Thoracic aorta (tissue), 2 donors: ENCODE data around the gene CGGBP1. TPM values are rescaled to one million over a fixed set of nuclear protein-coding genes. Genes with fewer than 3 reads are reported as not detected.

ENCODE experiments used
- ATAC-seq: fragments of 150-250 bp; one replicate; pipeline ENCODE4 v1.8.0; 2017; ENCODE audit warnings: low read depth; ENCODE audit not compliant: insufficient number of reproducible peaks, low FRiP score
- DNase-seq: peaks from one replicate; pipeline ENCODE4 v3.0.0-alpha.2; 2020; ENCODE audit warnings: low spot score
- H3K27ac ChIP-seq, 2 donors: fragments of 200-600 bp; sonication (generic); 1 replicate in 1 of 2; 2 replicates in 1 of 2; pipeline ENCODE4 v1.5.1; 2016; ENCODE audit warnings: mild to moderate bottlenecking in 2 of 2, moderate library complexity in 2 of 2
- H3K27me3 ChIP-seq: fragments of 200-600 bp; sonication (generic); replicated peaks from 2 replicates; pipeline ENCODE4 v1.6.0; 2016; ENCODE audit warnings: mild to moderate bottlenecking; ENCODE audit not compliant: insufficient read depth
- H3K36me3 ChIP-seq: fragments of 200-600 bp; sonication (generic); one replicate; pipeline ENCODE4 v1.5.1; 2016
- H3K4me1 ChIP-seq, 2 donors: fragments of 200-600 bp; sonication (generic); 1 replicate in 1 of 2; 2 replicates in 1 of 2; pipeline versions ENCODE4 v1.5.1 to v1.6.0; 2016; ENCODE audit warnings: low read depth in 2 of 2, mild to moderate bottlenecking in 1 of 2; ENCODE audit not compliant: control insufficient read depth in 1 of 2
- H3K4me3 ChIP-seq: fragments of 200-600 bp; sonication (generic); 2 replicates; pipeline ENCODE4 v1.5.1; 2016; ENCODE audit warnings: mild to moderate bottlenecking
- H3K9me3 ChIP-seq: fragments of 200-600 bp; sonication (generic); 2 replicates; pipeline ENCODE4 v1.5.1; 2016
- CTCF ChIP-seq: fragments of 200-600 bp; sonication (generic); IDR thresholded peaks from one replicate; pipeline ENCODE4 v1.5.1; 2019; ENCODE audit warnings: antibody characterized with exemption
- total RNA-seq, 2 donors: library from RNA; depleted of rRNA; stranded (reverse); fragments of >200 nt; gene quantifications; one replicate each; pipeline versions ENCODE4 v1.1.0 to v1.2.3, GENCODE V29; 2016

The CGGBP1 gene
- total RNA-seq, 2 donors from 2014 or later = 52.7 to 83.8 TPM

- Histone ChIP-seq H3K4me1 (peaks cover 32 to 37% of the 10 kb centered on the region in 2 donors), H3K4me3 (peak overlapping the region; percentile 97), H3K27me3 (no peaks in the 10 kb centered on the region), H3K36me3 (peaks cover 11% of the 10 kb centered on the region), H3K27ac (peak overlapping the region; percentile 98), H3K9me3 (no peaks in the 10 kb centered on the region)
- no peak for TF ChIP-seq CTCF
- ATAC-seq = no peak
- no peak for DNase-seq
Observed at GRCh38 chr3:88057630-88058305, 1.0 kb downstream of the CGGBP1 start.

DNA sequence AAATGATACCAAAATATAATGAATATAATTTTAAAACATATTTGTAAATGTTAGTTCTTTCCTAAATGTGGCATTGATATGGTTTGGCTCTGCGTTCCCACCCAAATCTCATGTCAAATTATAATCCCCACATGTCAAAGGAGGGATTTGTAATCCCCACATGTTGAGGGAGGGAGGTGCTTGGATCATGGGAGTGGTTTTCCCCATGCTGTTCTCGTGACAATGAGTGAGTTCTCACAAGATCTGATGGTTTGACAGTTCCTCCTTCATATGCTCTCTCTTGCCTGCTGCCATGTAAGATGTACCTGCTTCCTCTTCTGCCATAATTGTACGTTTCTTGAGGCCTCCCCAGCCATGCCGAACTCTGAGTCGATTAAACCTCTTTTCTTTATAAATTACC, 12.0 kb downstream of the CGGBP1 start:
- no peak overlapping the region for H3K4me3 ChIP-seq
- no peaks in the 10 kb centered on the region for H3K9me3 ChIP-seq
- H3K36me3 ChIP-seq = no peaks in the 10 kb centered on the region
- ATAC-seq = no peak
- DNase-seq = no peak
- H3K27me3 ChIP-seq = no peaks in the 10 kb centered on the region
- H3K27ac ChIP-seq = no peak overlapping the region
- TF ChIP-seq CTCF = no peak
- H3K4me1 ChIP-seq = peaks cover 0 to 4% of the 10 kb centered on the region in 2 donors

- Histone ChIP-seq H3K27me3 (no peaks in the 10 kb centered on the region), H3K27ac (peak overlapping the region; percentile 10 to 49), H3K4me1 (peaks cover 0 to 4% of the 10 kb centered on the region in 2 donors), H3K9me3 (no peaks in the 10 kb centered on the region), H3K4me3 (no peak overlapping the region), H3K36me3 (no peaks in the 10 kb centered on the region)
- no peak for ATAC-seq
- no peak for DNase-seq
- TF ChIP-seq CTCF = no peak
Observed at GRCh38 chr3:88044411-88044810, 14.4 kb downstream of the CGGBP1 start.

DNA sequence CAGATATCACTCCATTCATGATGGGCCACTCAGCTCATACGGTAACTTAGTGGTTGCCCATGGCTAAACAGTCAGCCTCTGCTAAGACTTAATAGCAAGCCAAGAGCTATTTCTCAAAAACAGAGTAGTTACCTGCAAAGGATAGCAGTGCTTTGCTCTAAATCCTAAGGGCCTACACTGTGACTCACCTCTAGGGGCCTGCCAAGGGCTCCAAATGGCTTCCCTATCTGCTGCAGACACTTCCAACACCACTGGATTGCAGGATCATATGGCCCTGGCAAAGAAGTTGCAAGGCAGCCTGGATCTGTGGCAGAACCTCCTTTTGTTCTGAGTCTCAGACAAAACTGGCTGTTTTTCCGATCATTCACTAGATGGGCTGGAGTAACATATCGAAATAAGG, 17.8 kb downstream of the CGGBP1 start:
- Histone ChIP-seq H3K27me3 (no peaks in the 10 kb centered on the region), H3K9me3 (no peaks in the 10 kb centered on the region), H3K36me3 (no peaks in the 10 kb centered on the region), H3K4me1 (peaks cover 0 to 4% of the 10 kb centered on the region in 2 donors), H3K27ac (no peak overlapping the region), H3K4me3 (no peak overlapping the region)
- no peak for DNase-seq
- ATAC-seq = no peak
- TF ChIP-seq CTCF = no peak

- H3K4me3 ChIP-seq = no peak overlapping the region
- no peak overlapping the region for H3K27ac ChIP-seq
- DNase-seq = no peak
- no peak for TF ChIP-seq CTCF
- peaks cover 0 to 4% of the 10 kb centered on the region in 2 donors for H3K4me1 ChIP-seq
- ATAC-seq = no peak
- H3K9me3 ChIP-seq = no peaks in the 10 kb centered on the region
- no peaks in the 10 kb centered on the region for H3K36me3 ChIP-seq
- no peaks in the 10 kb centered on the region for H3K27me3 ChIP-seq
Observed at GRCh38 chr3:88040529-88040928, 18.3 kb downstream of the CGGBP1 start.
